Lung (tissue), 12 donors: ENCODE results near the gene COPS6. TPM values are rescaled to one million over a fixed set of nuclear protein-coding genes. Genes with fewer than 3 reads are reported as not detected.

ENCODE experiments used
- ATAC-seq: fragments of 200-7000 bp; cut with Tn5 transposase; one replicate; pipeline ENCODE4 v1.9.1; 2020; ENCODE audit warnings: moderate number of reproducible peaks; ENCODE audit not compliant: insufficient read depth, low FRiP score
- DNase-seq, 3 donors: peaks; one replicate each; pipeline ENCODE4 v3.0.0-alpha.2; 2013 to 2017
- H3K27ac ChIP-seq, 2 donors: one replicate each; pipeline ENCODE4 v1.5.1; 2013; ENCODE audit warnings: mild to moderate bottlenecking in 2 of 2, moderate library complexity in 2 of 2, control low read depth in 1 of 2, inconsistent platforms in 1 of 2, low read depth in 1 of 2, low read length in 1 of 2
- H3K27me3 ChIP-seq, 3 donors: one replicate each; pipeline ENCODE4 v1.5.1; 2013; ENCODE audit warnings: low read length in 2 of 3; ENCODE audit not compliant: control insufficient read depth in 3 of 3, insufficient read depth in 3 of 3
- H3K36me3 ChIP-seq, 4 donors: one replicate each; pipeline ENCODE4 v1.5.1; 2013; ENCODE audit warnings: low read length in 4 of 4, mild to moderate bottlenecking in 1 of 4, moderate library complexity in 1 of 4; ENCODE audit not compliant: control insufficient read depth in 4 of 4, insufficient read depth in 4 of 4
- H3K4me1 ChIP-seq, 5 donors: one replicate each; pipeline ENCODE4 v1.5.1; 2013; ENCODE audit warnings: low read length in 5 of 5, mild to moderate bottlenecking in 2 of 5, moderate library complexity in 1 of 5; ENCODE audit not compliant: control insufficient read depth in 5 of 5, insufficient read depth in 5 of 5
- H3K4me3 ChIP-seq: one replicate; pipeline ENCODE4 v1.5.1; 2013; ENCODE audit warnings: mild to moderate bottlenecking, control low read depth, moderate library complexity
- H3K9ac ChIP-seq, 2 donors: one replicate each; pipeline ENCODE4 v1.5.1; 2013; ENCODE audit warnings: low read length in 2 of 2, control low read depth in 1 of 2; ENCODE audit not compliant: insufficient read depth in 1 of 2
- H3K9me3 ChIP-seq, 4 donors: one replicate each; pipeline ENCODE4 v1.5.1; 2013; ENCODE audit warnings: low read length in 3 of 4, mild to moderate bottlenecking in 1 of 4, moderate library complexity in 1 of 4; ENCODE audit not compliant: control insufficient read depth in 4 of 4, insufficient read depth in 3 of 4
- CTCF ChIP-seq: IDR thresholded peaks from 2 replicates; pipeline ENCODE4 v1.5.1; 2012; ENCODE audit warnings: mild to moderate bottlenecking; ENCODE audit errors: control extremely low read depth, extremely low read depth
- WGBS, 2 donors: extraction: QIAGEN DNeasy Blood & Tissue Kit; methylation state at CpG; one replicate each; pipeline ENCODE4 v1.1.7; 2013; 5-methylcytosine and 5-hydroxymethylcytosine counted together
- polyA plus RNA-seq, 2 donors: library from polyadenylated mRNA; stranded (reverse); fragments of 200-250 nt; gene quantifications; one replicate each; pipeline ENCODE4 v1.2.1, GENCODE V29; 2013
- total RNA-seq, 2 donors: library from RNA; depleted of rRNA in 1 of 2; stranded (reverse); fragments of >200 nt in 1 of 2; gene quantifications; one replicate each; pipeline ENCODE4 v1.2.1, GENCODE V29; 2014 to 2021
- donor health status: control.
- donor health status: control.
- donor health status: Bipolar disorder and iron deficiency.
- donor health status: healthy.
- donor health status: DM: yes; HTN: yes; CAD: no.

Gene COPS6
- total and polyA plus RNA-seq, 4 donors: 66.1 to 108 (median 89.9) TPM

GRCh38 chr7:100109521-100110163 is 20.9 kb downstream of the COPS6 start:
- DNase-seq: no peak
- ATAC-seq: no peak
- no peak for TF ChIP-seq CTCF
- Histone ChIP-seq H3K9me3 (no peaks in the 10 kb centered on the region), H3K27ac (no peak overlapping the region), H3K4me3 (no peak overlapping the region), H3K4me1 (no peaks in the 10 kb centered on the region), H3K27me3 (no peaks in the 10 kb centered on the region), H3K9ac (peak overlapping the region in 1 of 2 donors; percentile 5), H3K36me3 (peaks cover 5 to 72% (median 31%) of the 10 kb centered on the region in 4 donors)
- 88 to 93% methylated on average over 12 of the region's 12 CpGs for WGBS, 2 donors

- DNase-seq: no peak
- Histone ChIP-seq H3K4me1 (no peaks in the 10 kb centered on the region), H3K27me3 (no peaks in the 10 kb centered on the region), H3K36me3 (peaks cover 3 to 56% (median 29%) of the 10 kb centered on the region in 4 donors), H3K4me3 (no peak overlapping the region), H3K27ac (no peak overlapping the region), H3K9me3 (no peaks in the 10 kb centered on the region), H3K9ac (no peak overlapping the region)
- no peak for TF ChIP-seq CTCF
- ATAC-seq: no peak
- 95 to 98% methylated on average over 7 of the region's 7 CpGs for WGBS, 2 donors
Observed at GRCh38 chr7:100111156-100111555, 22.4 kb downstream of the COPS6 start.

- Histone ChIP-seq H3K9me3 (no peaks in the 10 kb centered on the region), H3K9ac (no peak overlapping the region), H3K27ac (no peak overlapping the region), H3K4me3 (no peak overlapping the region), H3K36me3 (peaks cover under 1 to 49% (median 29%) of the 10 kb centered on the region in 4 donors), H3K4me1 (no peaks in the 10 kb centered on the region), H3K27me3 (no peaks in the 10 kb centered on the region)
- TF ChIP-seq CTCF: no peak
- ATAC-seq (no peak), DNase-seq (no peak)
- 85 to 90% methylated on average over 13 of the region's 13 CpGs for WGBS, 2 donors
Observed at GRCh38 chr7:100111914-100112313, 23.1 kb downstream of the COPS6 start.

- ATAC-seq: no peak
- 92 to 96% methylated on average over 7 of the region's 7 CpGs for WGBS, 2 donors
- H3K27me3 ChIP-seq: no peaks in the 10 kb centered on the region
- H3K4me1 ChIP-seq: peaks cover 0 to 6% (median 2%) of the 10 kb centered on the region in 5 donors
- DNase-seq: no peak
- no peak overlapping the region for H3K27ac ChIP-seq
- TF ChIP-seq CTCF: no peak
- no peaks in the 10 kb centered on the region for H3K9me3 ChIP-seq
- no peak overlapping the region for H3K9ac ChIP-seq
- no peak overlapping the region for H3K4me3 ChIP-seq
- H3K36me3 ChIP-seq: peaks cover 0 to 24% (median 18%) of the 10 kb centered on the region in 4 donors
Observed at GRCh38 chr7:100115026-100115425, 26.3 kb downstream of the COPS6 start.
